B cell (primary cell): ENCODE measurements around the gene MTUS2. TPM values are rescaled to one million over a fixed set of nuclear protein-coding genes. Genes with fewer than 3 reads are reported as not detected.

ENCODE experiments used
- ATAC-seq: fragments of 200-7000 bp; cut with Tn5 transposase; one replicate; pipeline ENCODE4 v1.10.0; 2021; ENCODE audit warnings: low read depth, mild to moderate bottlenecking, moderate number of reproducible peaks, moderate library complexity
- CTCF ChIA-PET: fragments of 350-600 bp; sonication (Branson Sonifier 250); formaldehyde crosslinking; loops from one replicate; lab custom pipeline; 2021; ENCODE audit warnings: antibody characterized with exemption, inconsistent platforms; lab: Charles Lee
- POLR2A ChIA-PET: fragments of 350-600 bp; sonication (Branson Sonifier 250); formaldehyde crosslinking; loops from one replicate; lab custom pipeline; 2021; ENCODE audit warnings: antibody characterized with exemption; lab: Charles Lee
- DNase-seq: peaks from one replicate; pipeline ENCODE4 v3.0.0; 2013
- H2AFZ ChIP-seq: 2 replicates; pipeline ENCODE4 v1.6.1; 2012; ENCODE audit warnings: mild to moderate bottlenecking, low read depth, low read length; ENCODE audit not compliant: insufficient read depth, poor library complexity, severe bottlenecking
- H3K27ac ChIP-seq, 2 donors: 1 replicate in 1 of 2; 2 replicates in 1 of 2; pipeline ENCODE4 v1.5.1; 2012 to 2013; ENCODE audit warnings: low read length in 2 of 2, mild to moderate bottlenecking in 2 of 2, moderate library complexity in 1 of 2
- H3K27me3 ChIP-seq, 4 experiments: fragments of 200-600 bp in 1 of 4; sonication (generic) in 1 of 4; replicated peaks in 1 of 4; 1 replicate in 2 of 4; 2 replicates in 2 of 4; pipeline versions ENCODE4 v1.6.1 to v1.7.0; 2013 to 2016; ENCODE audit warnings: low read length in 3 of 4, mild to moderate bottlenecking in 2 of 4, mixed read lengths in 1 of 4, moderate library complexity in 1 of 4; ENCODE audit not compliant: insufficient read depth in 4 of 4, control insufficient read depth in 3 of 4; ENCODE audit errors: control extremely low read depth in 1 of 4
- H3K36me3 ChIP-seq, 2 experiments: replicated peaks in 1 of 2; 1 replicate in 1 of 2; 2 replicates in 1 of 2; pipeline versions ENCODE4 v1.6.1 to v1.7.1; 2013; ENCODE audit warnings: low read length in 1 of 2; ENCODE audit not compliant: insufficient read depth in 2 of 2, control insufficient read depth in 1 of 2; ENCODE audit errors: control extremely low read depth in 1 of 2, extremely low read depth in 1 of 2
- H3K4me1 ChIP-seq, 2 donors: fragments of 200-600 bp in 1 of 2; sonication (generic) in 1 of 2; 1 replicate in 1 of 2; 2 replicates in 1 of 2; pipeline versions ENCODE4 v1.5.1 to v1.6.1; 2013 to 2017; ENCODE audit warnings: low read length in 2 of 2; ENCODE audit not compliant: control insufficient read depth in 2 of 2, insufficient read depth in 2 of 2
- H3K4me2 ChIP-seq: replicated peaks from 2 replicates; pipeline ENCODE3; 2012; ENCODE audit warnings: mild to moderate bottlenecking, low read depth, low read length; ENCODE audit not compliant: poor library complexity, severe bottlenecking
- H3K4me3 ChIP-seq, 5 experiments: fragments of 200-600 bp in 1 of 5; sonication (generic) in 1 of 5; 1 replicate in 3 of 5; 2 replicates in 2 of 5; pipeline versions ENCODE4 v1.5.1 to v1.7.0; 2011 to 2016; ENCODE audit warnings: low read length in 4 of 5, mild to moderate bottlenecking in 4 of 5, low read depth in 2 of 5, control low read depth in 1 of 5, moderate library complexity in 1 of 5; ENCODE audit not compliant: insufficient read depth in 1 of 5; ENCODE audit errors: control extremely low read depth in 1 of 5, extremely low read depth in 1 of 5
- H3K79me2 ChIP-seq: fragments of 200-600 bp; sonication (generic); one replicate; pipeline ENCODE4 v1.6.0; 2016; ENCODE audit warnings: low read length; ENCODE audit not compliant: control insufficient read depth, insufficient read depth
- H3K9ac ChIP-seq: fragments of 200-600 bp; sonication (generic); 2 replicates; pipeline ENCODE4 v1.6.1; 2017; ENCODE audit warnings: mild to moderate bottlenecking, low read length, moderate library complexity
- H3K9me3 ChIP-seq, 3 donors: one replicate each; pipeline versions ENCODE4 v1.6.1 to v1.7.1; 2013; ENCODE audit warnings: low read length in 2 of 3; ENCODE audit not compliant: control insufficient read depth in 2 of 3, insufficient read depth in 1 of 3; ENCODE audit errors: control extremely low read depth in 1 of 3
- H4K20me1 ChIP-seq: 2 replicates; pipeline ENCODE4 v1.6.0; 2012; ENCODE audit warnings: mild to moderate bottlenecking, low read length; ENCODE audit not compliant: insufficient read depth, control insufficient read depth, poor library complexity, severe bottlenecking
- H3K27ac Mint-ChIP-seq: one replicate; pipeline ENCODE4 v1.8.0; 2021; ENCODE audit warnings: mixed read lengths
- H3K27me3 Mint-ChIP-seq: one replicate; pipeline ENCODE4 v1.8.0; 2021; ENCODE audit warnings: mixed read lengths
- H3K4me1 Mint-ChIP-seq: one replicate; pipeline ENCODE4 v1.8.0; 2021; ENCODE audit warnings: mixed read lengths
- H3K4me3 Mint-ChIP-seq: one replicate; pipeline ENCODE4 v1.8.0; 2021; ENCODE audit warnings: mixed read lengths
- H3K9me3 Mint-ChIP-seq: one replicate; pipeline ENCODE4 v1.8.0; 2022; ENCODE audit warnings: mixed read lengths; ENCODE audit not compliant: insufficient read depth
- EZH2 ChIP-seq: IDR thresholded peaks from 2 replicates; pipeline ENCODE4 v1.6.1; 2012; ENCODE audit warnings: borderline replicate concordance, low read depth, mild to moderate bottlenecking, moderate library complexity, low read length; ENCODE audit not compliant: insufficient read depth, poor library complexity, severe bottlenecking
- WGBS: methylation state at CpG from one replicate; pipeline ENCODE4 v1.1.5; 2013; ENCODE audit warnings: missing lambda C conversion rate; ENCODE audit not compliant: insufficient coverage; 5-methylcytosine and 5-hydroxymethylcytosine counted together
- intact Hi-C: fragments of 100-400 bp; cut with micrococcal nuclease; formaldehyde crosslinking; loops from one replicate; pipeline ENCODE4 v1.10.0; 2022
- polyA plus RNA-seq: library from polyadenylated mRNA; depleted of rRNA; stranded (reverse); fragments of >200 nt; gene quantifications from 2 replicates; pipeline ENCODE4 v1.2.3, GENCODE V29; 2012
- total RNA-seq, 2 donors: library from RNA; stranded (reverse); fragments of 120-200 nt in 1 of 2; gene quantifications; 1 replicate in 1 of 2; 2 replicates in 1 of 2; pipeline versions ENCODE4 v1.2.3 to v1.2.4, GENCODE V29; 2013 to 2022
- TF ChIP-seq, protein P1 (sequence below): fragments of 200-600 bp; IDR thresholded peaks from one replicate; pipeline ENCODE4 v1.8.0; 2022; ENCODE audit warnings: antibody characterized with exemption, mild to moderate bottlenecking

The MTUS2 gene
- total and polyA plus RNA-seq, 2 donors (not counting 1 experiment from before 2014, with no cell fraction given) = 0.12 TPM; not detected in 1

DNA sequence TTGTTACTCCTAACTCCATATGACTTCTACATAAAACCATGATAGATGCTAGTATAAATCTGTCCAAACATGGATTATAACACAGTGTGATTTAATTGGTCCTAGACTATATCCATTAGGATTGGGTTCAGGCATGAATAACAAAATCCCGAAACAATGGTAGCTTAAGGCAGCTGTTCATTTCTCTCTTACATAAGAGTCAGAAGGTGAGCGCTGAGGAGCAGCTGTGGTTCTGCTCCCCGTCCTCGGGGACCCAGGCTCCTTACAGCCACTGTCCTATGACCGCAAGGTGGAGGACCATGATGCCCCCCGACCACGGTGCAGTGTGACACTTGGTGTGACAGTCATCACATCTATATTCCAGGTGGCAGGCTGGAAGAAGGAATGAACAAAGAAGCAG is 629.6 kb downstream of the MTUS2 start:
- H3K4me3 Mint-ChIP-seq = no peak overlapping the region
- H3K4me3 ChIP-seq = no peak overlapping the region
- no peak for TF ChIP-seq EZH2
- TF ChIP-seq, protein P1, sequence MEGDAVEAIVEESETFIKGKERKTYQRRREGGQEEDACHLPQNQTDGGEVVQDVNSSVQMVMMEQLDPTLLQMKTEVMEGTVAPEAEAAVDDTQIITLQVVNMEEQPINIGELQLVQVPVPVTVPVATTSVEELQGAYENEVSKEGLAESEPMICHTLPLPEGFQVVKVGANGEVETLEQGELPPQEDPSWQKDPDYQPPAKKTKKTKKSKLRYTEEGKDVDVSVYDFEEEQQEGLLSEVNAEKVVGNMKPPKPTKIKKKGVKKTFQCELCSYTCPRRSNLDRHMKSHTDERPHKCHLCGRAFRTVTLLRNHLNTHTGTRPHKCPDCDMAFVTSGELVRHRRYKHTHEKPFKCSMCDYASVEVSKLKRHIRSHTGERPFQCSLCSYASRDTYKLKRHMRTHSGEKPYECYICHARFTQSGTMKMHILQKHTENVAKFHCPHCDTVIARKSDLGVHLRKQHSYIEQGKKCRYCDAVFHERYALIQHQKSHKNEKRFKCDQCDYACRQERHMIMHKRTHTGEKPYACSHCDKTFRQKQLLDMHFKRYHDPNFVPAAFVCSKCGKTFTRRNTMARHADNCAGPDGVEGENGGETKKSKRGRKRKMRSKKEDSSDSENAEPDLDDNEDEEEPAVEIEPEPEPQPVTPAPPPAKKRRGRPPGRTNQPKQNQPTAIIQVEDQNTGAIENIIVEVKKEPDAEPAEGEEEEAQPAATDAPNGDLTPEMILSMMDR = no peak
- peaks cover 0 to 5% (median 2%) of the 10 kb centered on the region in 4 experiments for H3K27me3 ChIP-seq
- H4K20me1 ChIP-seq = no peaks in the 10 kb centered on the region
- DNase-seq (no peak), ATAC-seq (no peak)
- H3K9ac ChIP-seq = no peak overlapping the region
- H3K9me3 Mint-ChIP-seq = no peaks in the 10 kb centered on the region
- H3K27me3 Mint-ChIP-seq = peaks cover 48% of the 10 kb centered on the region
- ChIA-PET CTCF (interaction anchor here (0.7 kb wide), 1 partner anchor 1315 kb away, joined by 6 read pairs; no protein-coding TSS in a partner anchor), POLR2A (no interaction called here)
- no peaks in the 10 kb centered on the region for H3K4me1 ChIP-seq
- no peak overlapping the region for H3K4me2 ChIP-seq
- no peak overlapping the region for H3K27ac ChIP-seq
- H3K36me3 ChIP-seq = no peaks in the 10 kb centered on the region
- no peaks in the 10 kb centered on the region for H3K4me1 Mint-ChIP-seq
- no peaks in the 10 kb centered on the region for H3K9me3 ChIP-seq
- intact Hi-C loops = no loop called here
- no peak overlapping the region for H3K27ac Mint-ChIP-seq
- no peak overlapping the region for H2AFZ ChIP-seq
- WGBS = 100% methylated on average over 5 of the region's 7 CpGs
- H3K79me2 ChIP-seq = no peaks in the 10 kb centered on the region

GRCh38 chr13:29451976-29452375 is 631.8 kb downstream of the MTUS2 start:
- Histone ChIP-seq H3K27ac (no peak overlapping the region), H3K4me1 (no peaks in the 10 kb centered on the region), H3K9ac (no peak overlapping the region), H3K79me2 (no peaks in the 10 kb centered on the region), H3K4me2 (no peak overlapping the region), H3K9me3 (no peaks in the 10 kb centered on the region), H3K27me3 (peaks cover 0 to 5% (median 2%) of the 10 kb centered on the region in 4 experiments), H2AFZ (no peak overlapping the region), H3K4me3 (no peak overlapping the region), H3K36me3 (no peaks in the 10 kb centered on the region), H4K20me1 (no peaks in the 10 kb centered on the region)
- ChIA-PET POLR2A (no interaction called here), CTCF (interaction anchor here (1.6 kb wide), 1 partner anchor 21 kb away, joined by 6 read pairs; no protein-coding TSS in a partner anchor)
- WGBS = no CpG with 5 or more reads among the region's 2 CpGs
- Mint-ChIP-seq H3K27ac (no peak overlapping the region), H3K4me1 (no peaks in the 10 kb centered on the region), H3K4me3 (no peak overlapping the region), H3K27me3 (peaks cover 35% of the 10 kb centered on the region), H3K9me3 (no peaks in the 10 kb centered on the region)
- DNase-seq (no peak), ATAC-seq (no peak)
- no peak for TF ChIP-seq EZH2
- TF ChIP-seq, protein P1 = no peak
- intact Hi-C loops = no loop called here
